ENCODE measurements around the gene DNAH10. TPM values are rescaled to one million over a fixed set of nuclear protein-coding genes. Genes with fewer than 3 reads are reported as not detected.

Gene DNAH10
- total and polyA plus RNA-seq, 10 of the 15 experiments (the other 5 are each of a cell fraction or from before 2014, with no cell fraction given) = 0.01 to 0.32 (median 0.06) TPM

DNA sequence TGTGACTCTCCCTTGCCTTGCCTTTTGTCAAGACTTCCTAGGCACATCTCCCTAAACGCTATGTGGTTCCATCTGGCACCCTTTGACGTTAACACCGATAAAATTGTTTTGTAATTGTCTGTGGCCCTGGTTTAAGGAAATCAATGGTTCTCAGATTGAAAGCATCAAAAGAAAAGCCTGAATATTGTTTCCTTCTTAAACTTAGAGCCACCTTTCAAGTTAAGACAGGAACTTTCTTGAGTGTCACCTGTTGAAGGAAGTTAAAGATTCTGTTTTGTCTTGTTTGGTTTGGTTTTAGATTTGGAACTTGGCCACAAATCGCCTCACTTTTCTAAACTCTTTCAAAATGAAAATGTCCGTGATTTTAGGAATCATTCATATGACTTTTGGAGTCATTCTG lies 14.8 kb upstream of the DNAH10 start (continued):
- TF ChIP-seq E4F1 (IDR thresholded peaks at IDR 0.05; ENCODE audit: borderline replicate concordance, partially characterized antibody) = no peak

DNA sequence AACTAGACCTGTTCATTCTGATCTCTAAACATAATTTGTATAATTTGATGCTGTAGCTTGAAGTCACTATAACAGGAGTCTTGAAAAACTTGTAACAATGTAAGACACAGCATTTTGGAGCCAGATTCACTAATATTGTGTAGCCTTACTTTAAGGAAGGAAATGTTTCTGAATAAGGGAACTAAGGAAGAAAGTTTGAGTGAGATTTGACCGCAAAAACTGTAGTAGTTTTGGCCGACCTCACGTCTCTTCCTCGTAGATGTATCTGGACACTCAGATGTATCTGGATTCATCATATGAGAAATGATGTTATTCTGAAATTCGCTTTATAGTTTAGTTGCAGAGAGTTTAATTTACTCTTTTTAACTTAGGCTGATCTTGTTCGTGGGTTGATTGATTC lies 13.9 kb upstream of the DNAH10 start:
- 78% methylated on average over 6 of the region's 6 CpGs for WGBS (ENCODE audit: insufficient coverage, insufficient replicate concordance, low lambda C conversion rate, missing lambda C conversion rate)
- no peaks in the 10 kb centered on the region for H4K20me1 ChIP-seq (ENCODE audit: control insufficient read depth, insufficient read depth)
- H3K4me1 ChIP-seq (ENCODE audit: control insufficient read depth, insufficient read depth, low read length) = no peaks in the 10 kb centered on the region; the same call in 1 of the 2 replicates
- no peak overlapping the region for H3K9ac ChIP-seq (ENCODE audit: control insufficient read depth, insufficient read depth, low read length)
- no peaks in the 10 kb centered on the region for H3K79me2 ChIP-seq (ENCODE audit: control insufficient read depth, insufficient read depth, low read length)
- no peak overlapping the region for H3K4me2 ChIP-seq (ENCODE audit: control insufficient read depth, insufficient read depth)
- FAIRE-seq (no peak), DNase-seq (ENCODE audit: low read depth, low spot score) (no peak), ATAC-seq (no peak)
- ChIA-PET POLR2A (interaction anchor here (1.0 kb wide), 1 partner anchor 8 kb away, joined by 3 read pairs; no protein-coding TSS in a partner anchor), SMC1A (ENCODE audit: uncharacterized antibody, unreplicated experiment) (no interaction called here), CTCF (interaction anchor here (1.1 kb wide), 1 partner anchor 12 kb away, joined by 3 read pairs; no protein-coding TSS in a partner anchor), RAD21 (ENCODE audit: unreplicated experiment) (interaction anchor here (2.0 kb wide), 1 partner anchor 34 kb away, joined by 4 read pairs; no protein-coding TSS in a partner anchor)
- no peak overlapping the region for H3K4me3 ChIP-seq
- no peaks in the 10 kb centered on the region for H3K27me3 ChIP-seq (replicated peaks in 1 of 2; ENCODE audit: control insufficient read depth in 2 of 2, insufficient read depth in 2 of 2, low read length in 1 of 2)
- no TSS peak for BruUV-seq (replicated peaks)
- in situ Hi-C loops (cut with MboI) = no loop called here
- no peaks in the 10 kb centered on the region for H3K9me3 ChIP-seq (replicated peaks; ENCODE audit: control insufficient read depth, insufficient read depth, low read length)
- H3K36me3 ChIP-seq (ENCODE audit: control insufficient read depth in 2 of 2, insufficient read depth in 2 of 2, low read length in 1 of 2) = peaks cover 11 to 28% of the 10 kb centered on the region in 2 experiments
- intact Hi-C loops (cut with micrococcal nuclease; ENCODE audit: unreplicated experiment) = no loop called here
- no peak overlapping the region for H2AFZ ChIP-seq (ENCODE audit: control insufficient read depth, low read depth, low read length)
- no peak overlapping the region for H3K27ac ChIP-seq (ENCODE audit: control insufficient read depth, insufficient read depth)
- TF ChIP-seq ZNF217 (IDR thresholded peaks at IDR 0.05) (no peak), MYC (IDR thresholded peaks at IDR 0.05; ENCODE audit: insufficient read depth, insufficient read length, insufficient replicate concordance, low read length, severe bottlenecking) (no peak), KLF5 (IDR thresholded peaks at IDR 0.05; ENCODE audit: partially characterized antibody) (no peak), HSF1 (IDR thresholded peaks at IDR 0.05; ENCODE audit: low read depth, low read length) (no peak), TCF3 (IDR thresholded peaks at IDR 0.05; ENCODE audit: borderline replicate concordance, insufficient read depth, low read depth, low read length) (no peak), HDAC2 (IDR thresholded peaks at IDR 0.05) (no peak), ZSCAN29 (IDR thresholded peaks at IDR 0.05) (no peak), IRF5 (IDR thresholded peaks at IDR 0.05; ENCODE audit: borderline replicate concordance) (no peak), MEF2B (IDR thresholded peaks at IDR 0.05; ENCODE audit: partially characterized antibody, poor library complexity, severe bottlenecking) (no peak), PAX5 (IDR thresholded peaks at IDR 0.05; ENCODE audit: borderline replicate concordance, low read depth, low read length) (no peak)
- TF ChIP-seq, protein P1, sequence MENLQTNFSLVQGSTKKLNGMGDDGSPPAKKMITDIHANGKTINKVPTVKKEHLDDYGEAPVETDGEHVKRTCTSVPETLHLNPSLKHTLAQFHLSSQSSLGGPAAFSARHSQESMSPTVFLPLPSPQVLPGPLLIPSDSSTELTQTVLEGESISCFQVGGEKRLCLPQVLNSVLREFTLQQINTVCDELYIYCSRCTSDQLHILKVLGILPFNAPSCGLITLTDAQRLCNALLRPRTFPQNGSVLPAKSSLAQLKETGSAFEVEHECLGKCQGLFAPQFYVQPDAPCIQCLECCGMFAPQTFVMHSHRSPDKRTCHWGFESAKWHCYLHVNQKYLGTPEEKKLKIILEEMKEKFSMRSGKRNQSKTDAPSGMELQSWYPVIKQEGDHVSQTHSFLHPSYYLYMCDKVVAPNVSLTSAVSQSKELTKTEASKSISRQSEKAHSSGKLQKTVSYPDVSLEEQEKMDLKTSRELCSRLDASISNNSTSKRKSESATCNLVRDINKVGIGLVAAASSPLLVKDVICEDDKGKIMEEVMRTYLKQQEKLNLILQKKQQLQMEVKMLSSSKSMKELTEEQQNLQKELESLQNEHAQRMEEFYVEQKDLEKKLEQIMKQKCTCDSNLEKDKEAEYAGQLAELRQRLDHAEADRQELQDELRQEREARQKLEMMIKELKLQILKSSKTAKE (IDR thresholded peaks at IDR 0.05; ENCODE audit: low read depth, poor library complexity, severe bottlenecking) = no peak
- TF ChIP-seq, protein P2, sequence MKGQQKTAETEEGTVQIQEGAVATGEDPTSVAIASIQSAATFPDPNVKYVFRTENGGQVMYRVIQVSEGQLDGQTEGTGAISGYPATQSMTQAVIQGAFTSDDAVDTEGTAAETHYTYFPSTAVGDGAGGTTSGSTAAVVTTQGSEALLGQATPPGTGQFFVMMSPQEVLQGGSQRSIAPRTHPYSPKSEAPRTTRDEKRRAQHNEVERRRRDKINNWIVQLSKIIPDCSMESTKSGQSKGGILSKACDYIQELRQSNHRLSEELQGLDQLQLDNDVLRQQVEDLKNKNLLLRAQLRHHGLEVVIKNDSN (IDR thresholded peaks at IDR 0.05; ENCODE audit: borderline replicate concordance, extremely low read length, insufficient read depth, low read depth, low read length) = no peak
